GM21515 (cell line): ENCODE data around the gene TBC1D22B.
"Not testable (repeated sequence)": the region's sequence is repeated elsewhere in the genome, so short reads cannot be mapped to it uniquely, and the experiment has no call there.

Experiments
- ATAC-seq: cut with Tn5 transposase; IDR thresholded peaks from one replicate; pipeline ENCODE4 v1.9.1; 2021; ENCODE audit not compliant: unreplicated experiment

The TBC1D22B gene

DNA sequence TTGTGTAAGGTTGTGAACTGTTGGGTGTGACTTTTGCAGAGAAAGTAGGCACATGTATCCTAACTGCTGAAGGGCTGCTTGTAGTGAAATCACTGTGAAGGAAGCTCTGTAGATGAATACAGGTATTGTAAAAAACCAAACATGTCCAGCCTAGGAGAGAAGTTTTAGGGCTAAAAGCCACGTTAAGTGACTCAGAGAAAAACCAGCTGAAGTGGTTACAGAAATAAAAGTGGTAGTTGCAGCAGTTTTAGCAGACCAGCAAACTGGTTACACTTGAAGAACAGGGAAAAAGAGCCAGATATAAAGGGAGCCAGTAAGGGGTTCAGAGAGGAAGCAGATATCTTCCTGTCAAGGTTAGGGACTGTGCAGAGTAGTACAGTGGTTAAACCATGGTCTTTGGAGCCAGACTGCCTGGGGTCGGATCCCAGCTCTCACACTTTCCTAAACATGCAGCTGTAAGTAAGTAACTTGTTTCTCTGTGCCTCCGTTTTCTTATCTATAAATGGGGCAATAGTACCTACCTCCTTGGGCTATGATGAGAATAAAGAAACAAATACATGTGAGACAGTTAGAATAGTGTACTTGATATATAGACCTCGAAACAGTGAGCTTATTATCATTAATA lies 62.4 kb downstream of the TBC1D22B start:
- ATAC-seq = no peak

DNA sequence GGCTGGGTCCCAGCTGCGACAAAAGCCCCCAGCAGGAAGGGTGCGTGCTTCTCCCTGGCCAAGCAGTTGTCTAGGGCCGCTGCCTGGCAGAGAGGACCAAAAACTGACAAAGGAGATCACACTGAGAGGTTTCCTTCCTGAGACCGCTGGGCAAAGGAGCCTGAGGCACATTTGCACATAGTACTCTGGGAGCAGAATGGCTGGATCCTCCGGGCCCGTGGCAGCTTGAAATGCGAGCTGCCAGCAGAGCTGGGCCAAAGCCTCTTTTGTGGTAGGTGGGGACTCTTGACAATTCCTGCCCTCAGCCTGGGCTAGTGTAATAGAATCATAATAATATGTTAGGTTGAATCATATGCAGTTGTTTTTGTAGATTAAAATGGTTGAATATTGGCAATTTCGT lies 63.1 kb downstream of the TBC1D22B start:
- no peak for ATAC-seq

DNA sequence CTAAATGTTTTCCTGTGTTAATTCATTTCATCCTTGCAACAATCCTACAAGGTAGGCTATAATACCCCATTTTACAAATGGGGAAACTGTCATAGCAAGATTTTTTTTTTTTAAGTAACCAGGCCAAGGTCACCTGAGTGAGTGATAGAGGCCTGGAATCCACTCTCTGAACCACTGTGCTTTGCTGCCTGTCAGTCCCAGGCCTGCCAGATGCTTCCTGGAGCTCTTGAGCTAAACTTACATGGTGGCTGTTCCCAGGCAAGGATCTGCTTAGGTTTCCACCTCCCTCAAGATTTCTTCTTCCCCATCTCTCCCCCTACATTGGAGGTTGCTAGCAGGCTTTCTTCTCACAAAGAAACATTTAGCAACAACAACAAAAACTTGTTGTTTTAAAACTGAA lies 63.5 kb downstream of the TBC1D22B start:
- ATAC-seq = no peak

DNA sequence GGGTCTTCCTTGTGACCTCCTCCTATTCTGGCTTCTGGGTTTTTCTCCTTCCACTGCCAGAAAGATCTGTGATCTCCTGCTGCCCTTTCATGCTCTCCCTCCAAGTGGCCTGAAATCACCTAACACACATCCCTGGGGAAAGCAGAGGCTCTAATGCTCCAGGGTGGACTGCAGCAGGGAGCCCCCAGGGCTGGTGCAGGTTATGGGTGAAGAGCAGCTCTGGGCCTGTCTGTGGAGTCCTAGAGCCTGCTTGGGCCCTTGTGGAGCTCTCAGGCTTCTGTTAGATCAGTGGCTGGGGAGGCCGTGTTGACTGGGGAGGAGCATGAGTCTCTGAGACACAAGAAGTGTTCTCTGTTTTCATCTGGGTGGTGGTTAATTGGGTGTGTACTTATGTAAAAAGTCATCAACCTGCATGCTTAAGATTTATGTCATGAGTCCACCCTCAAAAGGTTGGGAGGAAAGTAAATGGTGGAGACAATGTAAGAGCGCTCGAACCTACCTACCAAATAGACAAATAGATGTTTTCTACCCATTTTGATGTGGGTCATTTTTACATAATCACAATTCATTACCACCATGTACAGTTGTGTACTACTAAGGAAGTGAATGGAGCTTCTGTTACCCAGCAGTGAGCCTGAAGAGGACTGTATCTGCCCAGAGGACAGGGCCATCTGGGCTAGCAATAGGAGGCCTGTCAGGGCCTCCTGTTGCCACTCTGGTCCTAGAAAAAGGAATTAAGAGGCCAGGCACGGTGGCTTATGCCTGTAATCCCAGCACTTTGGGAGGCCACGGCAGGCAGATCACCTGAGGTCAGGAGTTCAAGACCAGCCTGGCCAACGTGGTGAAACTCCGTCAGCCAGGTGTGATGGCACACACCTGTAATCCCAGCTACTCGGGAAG lies 64.2 kb downstream of the TBC1D22B start:
- no peak for ATAC-seq

DNA sequence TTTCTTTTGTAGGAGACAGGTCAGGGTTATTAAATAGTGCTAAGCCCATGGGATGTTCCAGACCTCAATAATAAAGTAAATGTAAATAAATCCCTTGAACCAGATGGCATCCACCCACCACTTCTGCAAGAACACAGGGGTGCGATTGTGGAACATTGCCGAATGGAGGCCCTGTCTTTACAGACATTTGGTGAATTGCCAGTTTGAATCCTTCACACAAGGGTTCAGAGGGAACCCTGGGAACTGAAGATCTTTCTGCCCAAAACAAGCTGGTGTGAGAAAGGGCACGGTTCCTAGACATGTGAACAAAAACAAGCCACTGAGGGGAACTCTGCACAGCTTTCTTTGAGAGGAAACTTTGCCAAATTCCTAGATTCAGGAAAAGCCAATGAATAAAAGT lies 66.0 kb downstream of the TBC1D22B start:
- ATAC-seq = no peak

DNA sequence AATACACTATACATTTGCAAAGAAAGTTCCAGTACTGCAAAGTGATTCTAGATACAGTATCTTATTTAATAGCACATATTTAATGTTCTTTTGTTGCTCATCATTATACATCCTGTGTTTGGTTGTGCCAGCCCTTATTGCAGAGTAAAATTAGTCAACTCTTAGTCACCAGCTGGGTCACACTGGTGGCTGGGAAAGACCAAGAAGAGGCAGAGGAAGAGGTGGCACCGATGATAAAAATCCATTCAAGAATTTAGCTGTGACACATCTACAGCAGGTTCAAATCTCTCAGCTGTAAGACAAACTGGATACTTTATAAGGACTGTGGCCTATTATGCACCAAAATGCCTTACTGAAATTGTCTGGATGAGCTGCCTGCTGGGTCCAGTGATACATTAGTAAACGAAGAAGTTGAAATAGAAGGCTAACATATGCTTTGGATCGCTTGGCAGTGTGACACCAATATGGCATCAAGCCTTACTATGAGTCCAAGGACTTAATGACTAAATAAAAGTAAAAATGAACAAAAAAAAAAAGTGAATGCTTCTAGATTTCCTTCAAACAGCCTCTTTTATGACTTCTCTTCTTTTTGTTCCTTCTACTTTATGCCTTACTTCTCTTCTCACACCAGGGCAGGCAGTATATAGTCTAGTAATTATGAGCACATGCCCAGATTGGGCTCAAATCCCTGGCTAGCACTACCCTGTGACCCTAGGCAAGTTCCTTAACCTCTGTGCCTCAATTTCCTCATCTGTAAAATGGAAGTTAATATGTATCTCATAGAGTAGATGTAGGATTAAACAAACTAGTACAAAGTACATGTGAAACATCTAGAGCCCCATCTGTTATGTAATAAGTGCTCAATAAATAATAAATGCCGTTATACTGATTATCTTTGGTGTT lies 66.8 kb downstream of the TBC1D22B start:
- ATAC-seq = no peak

DNA sequence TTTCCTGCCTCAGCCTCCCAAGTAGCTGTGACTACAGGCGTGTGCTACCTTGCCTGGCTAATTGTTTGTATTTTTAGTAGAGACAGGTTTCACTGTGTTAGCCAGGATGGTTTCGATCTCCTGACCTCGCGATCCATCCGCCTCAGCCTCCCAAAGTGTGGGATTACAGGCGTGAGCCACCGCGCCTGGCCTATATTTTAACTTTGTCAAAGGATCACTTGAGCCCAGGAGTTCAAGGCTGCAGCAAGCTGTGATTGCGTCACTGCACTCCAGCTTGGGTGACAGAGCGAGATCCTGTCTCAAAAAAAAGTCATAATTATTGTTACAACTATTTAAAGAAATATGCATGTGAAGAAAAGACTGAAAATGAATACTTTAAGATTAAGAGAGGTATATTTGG lies 72.8 kb downstream of the TBC1D22B start:
- ATAC-seq = not testable (repeated sequence)

DNA sequence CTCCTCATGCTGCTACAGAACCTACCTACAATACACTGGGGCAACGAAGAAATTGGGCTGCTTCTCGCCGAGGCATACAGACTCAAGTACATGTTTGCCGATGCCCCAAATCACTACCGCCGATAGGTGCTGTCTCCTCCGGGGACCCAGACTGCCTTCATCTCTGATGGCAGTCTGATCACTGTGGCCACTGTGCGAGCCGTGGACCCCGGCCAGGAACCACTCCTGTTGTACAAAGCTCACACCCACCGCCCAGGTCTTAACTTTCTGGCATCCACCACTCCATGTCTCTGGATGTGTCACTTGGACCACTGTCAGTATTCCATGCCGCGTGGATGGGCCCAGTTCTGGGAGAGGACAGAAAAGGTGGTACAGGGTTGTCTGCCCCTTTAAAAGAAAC lies 73.5 kb downstream of the TBC1D22B start:
- no peak for ATAC-seq

DNA sequence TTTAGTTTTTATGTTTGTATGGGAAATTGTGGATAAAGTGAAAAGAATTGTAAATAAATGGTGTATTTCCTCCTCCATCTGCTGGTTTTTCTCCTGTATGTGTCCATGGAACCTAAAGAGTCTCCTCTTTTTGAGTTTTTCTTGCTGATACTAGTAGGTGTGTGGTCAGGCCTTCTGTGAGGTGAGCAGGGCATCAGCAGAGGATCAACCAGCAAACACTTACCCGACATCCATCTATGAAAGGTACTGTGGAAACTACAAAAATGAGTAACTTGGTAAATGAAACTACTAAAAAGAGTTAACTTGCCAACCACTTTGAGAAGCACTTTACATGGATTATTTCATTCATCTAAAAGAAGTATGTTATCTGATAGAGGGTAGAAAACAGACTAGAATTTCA lies 75.3 kb downstream of the TBC1D22B start:
- ATAC-seq = no peak

DNA sequence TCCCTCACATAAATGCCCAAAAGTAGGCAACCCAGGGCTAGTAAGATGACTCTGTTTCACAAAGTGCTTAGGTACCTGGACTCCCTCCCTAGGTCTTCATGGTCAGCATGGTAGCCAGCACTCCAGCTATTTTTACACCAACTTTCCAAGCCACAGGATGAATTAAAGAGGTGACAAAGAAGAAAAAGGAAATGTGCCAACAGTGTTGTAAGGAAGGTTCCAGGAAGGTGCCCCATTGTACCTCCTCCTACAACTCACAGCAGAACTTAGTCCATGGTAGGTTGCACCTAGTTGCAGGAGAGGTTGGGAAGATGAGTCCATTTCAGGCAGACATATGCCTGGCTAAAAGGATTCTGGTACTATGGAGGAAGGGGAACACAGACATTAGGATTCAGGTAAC lies 76.5 kb downstream of the TBC1D22B start:
- ATAC-seq = no peak

DNA sequence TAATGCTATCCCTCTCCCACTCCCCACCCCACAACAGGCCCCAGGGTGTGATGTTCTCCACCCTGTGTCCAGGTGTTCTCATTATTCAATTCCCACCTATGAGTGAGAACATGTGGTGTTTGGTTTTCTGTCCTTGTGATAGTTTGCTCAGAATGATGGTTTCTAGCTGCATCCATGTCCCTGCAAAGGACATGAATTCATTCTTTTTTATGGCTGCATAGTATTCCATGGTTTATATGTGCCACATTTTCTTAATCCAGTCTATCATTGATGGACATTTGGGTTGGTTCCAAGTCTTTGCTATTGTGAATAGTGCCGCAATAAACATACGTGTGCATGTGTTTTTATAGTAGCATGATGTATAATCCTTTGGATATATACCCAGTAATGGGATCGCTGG lies 80.7 kb downstream of the TBC1D22B start:
- ATAC-seq = not testable (repeated sequence)

DNA sequence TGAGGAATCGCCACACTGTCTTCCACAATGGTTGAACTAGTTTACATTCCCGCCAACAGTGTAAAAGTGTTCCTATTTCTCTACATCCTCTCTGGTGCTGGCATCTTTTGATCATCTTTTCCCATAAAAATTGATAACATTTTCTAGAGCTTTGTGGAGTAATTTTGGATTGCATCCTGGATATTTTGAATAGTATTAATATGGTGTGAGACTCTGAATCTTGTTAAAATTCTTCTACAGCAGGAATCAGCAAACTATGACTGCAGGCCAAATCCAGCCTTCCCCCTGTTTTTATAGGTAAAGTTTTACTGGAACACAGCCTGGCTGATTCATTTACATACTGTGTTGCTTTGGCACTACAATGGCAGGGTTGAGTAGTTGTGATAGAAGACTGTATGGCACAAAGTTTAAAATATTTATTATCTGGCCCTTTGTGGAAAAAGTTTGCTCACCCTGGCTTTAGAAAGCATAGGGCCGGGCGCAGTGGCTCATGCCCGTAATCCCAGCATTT lies 81.2 kb downstream of the TBC1D22B start:
- no peak for ATAC-seq

DNA sequence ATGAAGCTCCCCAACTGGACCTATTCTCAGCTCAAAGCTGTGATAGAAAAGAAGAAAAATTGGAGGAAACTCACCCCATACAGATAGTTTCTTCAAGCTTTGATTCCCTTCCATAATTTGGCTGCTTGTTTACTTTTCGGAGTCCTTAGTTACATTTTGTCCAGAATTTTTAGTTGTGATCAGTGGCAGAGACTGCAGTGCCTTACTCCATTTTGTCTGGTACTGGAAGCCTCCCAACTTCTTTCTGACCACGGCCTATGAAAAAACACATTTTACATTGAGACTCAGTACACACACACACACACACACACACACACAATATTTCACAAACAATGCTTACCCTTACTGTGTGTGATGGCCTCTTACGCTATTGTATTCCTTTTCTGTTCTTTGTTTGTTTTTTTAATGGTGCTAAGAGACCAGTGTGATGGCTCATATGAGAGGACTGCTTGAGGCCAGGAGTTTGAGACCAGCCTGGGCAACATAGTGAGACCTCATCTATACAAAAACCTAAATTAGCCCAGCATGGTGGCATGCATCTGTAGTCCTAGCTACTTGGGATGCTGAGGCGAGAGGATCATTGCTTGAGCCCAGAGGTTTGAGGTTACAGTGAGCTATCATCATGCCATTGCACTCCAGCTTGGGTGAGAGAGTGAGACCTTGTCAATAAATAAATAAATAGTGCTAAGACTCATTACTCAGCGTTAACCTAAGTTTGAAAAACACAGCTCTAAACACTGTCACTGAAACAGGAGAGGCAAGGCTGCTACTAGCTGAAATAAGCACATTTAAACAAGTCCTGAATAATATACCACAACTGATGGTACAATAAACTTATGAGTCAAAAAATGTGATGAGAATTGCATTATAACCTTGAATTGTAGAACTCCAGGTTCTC lies 82.4 kb downstream of the TBC1D22B start:
- no peak for ATAC-seq

DNA sequence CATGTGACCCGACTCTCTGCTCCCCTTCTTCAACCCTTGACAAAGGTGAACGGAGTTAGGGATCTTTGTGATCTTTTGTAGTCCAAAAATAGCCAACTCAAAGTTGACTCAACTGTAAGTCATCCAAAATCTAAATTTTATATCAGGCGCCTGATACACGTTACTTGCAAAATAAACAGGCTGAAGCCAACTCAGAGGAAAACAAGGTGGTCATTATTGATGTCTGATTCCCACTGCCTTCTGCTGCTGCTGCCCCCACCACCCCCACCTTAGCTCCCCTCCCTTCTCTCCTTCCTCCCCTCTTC lies 83.0 kb downstream of the TBC1D22B start:
- no peak for ATAC-seq

DNA sequence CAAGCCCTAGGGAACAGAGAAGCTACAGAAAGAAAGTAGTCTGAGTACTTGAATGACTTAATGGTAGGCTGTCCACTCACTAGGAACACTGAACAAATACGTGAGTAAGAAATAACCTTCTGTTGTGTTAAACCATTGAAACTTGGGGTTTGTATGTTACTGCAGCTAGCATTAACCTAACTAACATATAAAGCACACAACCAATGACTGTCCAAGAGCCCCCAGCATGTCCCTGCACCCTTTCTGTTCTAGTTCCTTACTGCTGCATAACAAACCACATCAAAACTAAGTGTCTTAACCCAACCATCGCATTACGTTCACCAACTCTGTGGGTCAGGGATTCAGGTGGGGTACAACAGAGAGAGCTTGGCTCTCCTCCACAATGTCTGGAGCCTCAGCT lies 85.7 kb downstream of the TBC1D22B start:
- no peak for ATAC-seq

DNA sequence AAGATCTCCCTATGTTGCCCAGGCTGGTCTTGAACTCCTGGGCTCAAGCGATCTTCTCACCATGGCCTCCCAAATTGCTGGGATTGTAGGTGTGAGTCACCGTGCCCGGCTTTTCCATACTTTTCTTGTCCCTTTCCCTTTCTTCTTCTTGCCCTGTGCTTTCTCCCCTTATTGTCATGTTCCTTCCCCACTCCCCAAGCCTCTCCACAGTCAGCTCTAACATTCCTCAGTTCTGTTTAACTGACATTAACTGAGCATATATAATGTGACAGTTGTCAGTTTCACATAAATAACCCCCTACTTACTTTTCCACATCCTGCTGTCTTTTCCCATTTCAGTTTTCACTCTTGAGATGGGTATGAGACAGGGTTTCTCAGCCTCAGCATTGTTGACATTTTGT lies 86.7 kb downstream of the TBC1D22B start:
- ATAC-seq = no peak

DNA sequence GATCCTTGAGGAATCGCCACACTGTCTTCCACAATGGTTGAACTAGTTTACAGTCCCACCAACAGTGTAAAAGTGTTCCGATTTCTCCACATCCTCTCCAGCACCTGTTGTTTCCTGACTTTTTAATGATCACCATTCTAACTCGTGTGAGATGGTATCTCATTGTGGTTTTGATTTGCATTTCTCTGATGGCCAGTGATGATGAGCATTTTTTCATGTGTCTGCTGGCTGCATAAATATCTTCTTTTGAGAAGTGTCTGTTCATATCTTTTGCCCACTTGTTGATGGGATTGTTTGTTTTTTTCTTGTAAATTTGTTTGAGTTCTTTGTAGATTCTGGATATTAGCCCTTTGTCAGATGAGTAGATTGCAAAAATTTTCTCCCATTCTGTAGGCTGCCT lies 88.2 kb downstream of the TBC1D22B start:
- not testable (repeated sequence) for ATAC-seq

DNA sequence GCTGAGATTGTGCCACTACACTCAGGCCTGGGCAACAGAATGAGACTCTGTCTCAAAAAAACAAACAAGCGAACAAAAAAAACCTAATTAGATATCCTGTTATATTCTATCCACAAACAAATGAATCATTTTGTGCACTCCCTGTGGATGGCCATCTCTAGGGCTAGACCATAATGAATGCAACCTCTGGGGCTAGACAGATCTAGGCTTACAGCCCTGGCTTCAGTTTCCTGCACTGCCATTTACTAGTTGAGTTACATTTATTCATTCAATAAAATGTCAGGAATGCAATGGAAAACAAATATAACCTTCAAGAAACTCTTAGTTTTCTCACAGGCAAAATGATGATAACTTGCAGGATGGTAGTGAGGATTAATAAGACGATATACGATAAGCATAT lies 89.6 kb downstream of the TBC1D22B start:
- ATAC-seq = no peak

DNA sequence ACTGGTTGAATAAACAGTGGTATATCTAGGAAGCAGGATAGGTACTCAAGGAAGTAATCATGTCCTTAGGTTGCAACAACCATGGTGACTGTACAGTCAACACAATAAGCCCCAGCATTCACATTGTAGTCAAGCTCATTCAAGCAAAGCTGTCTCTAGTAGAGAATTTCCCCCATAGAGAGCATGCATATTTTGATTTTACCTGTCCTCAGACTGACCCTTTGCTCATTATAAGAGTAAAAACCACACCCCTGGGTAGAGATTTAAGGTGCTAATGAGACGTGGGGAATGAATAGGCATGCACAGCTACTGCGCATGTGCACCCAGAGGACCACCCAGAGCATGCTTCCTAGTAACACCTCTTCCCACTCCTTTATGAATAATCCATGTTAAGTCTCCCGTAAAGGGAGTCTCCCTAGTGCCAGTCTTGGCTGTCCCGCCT lies 90.1 kb downstream of the TBC1D22B start:
- no peak for ATAC-seq

DNA sequence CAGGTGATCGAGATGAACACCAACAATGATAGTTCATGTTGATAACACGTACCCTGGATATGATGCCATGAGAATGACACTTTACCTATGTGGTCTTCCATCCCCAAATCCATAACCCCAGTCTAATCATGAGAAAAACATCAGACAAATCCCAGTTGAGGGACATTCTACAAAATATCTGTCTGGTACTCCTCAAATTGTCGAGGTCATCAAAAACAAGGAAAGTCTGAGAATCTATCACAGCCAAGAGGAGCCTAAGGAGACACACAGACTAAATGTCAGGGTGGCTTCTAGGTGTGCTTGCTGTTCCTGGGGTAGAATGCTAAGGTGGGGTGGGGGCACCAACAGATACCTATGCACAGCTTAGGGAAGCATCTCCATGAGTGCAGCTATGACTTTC lies 93.5 kb downstream of the TBC1D22B start:
- ATAC-seq = no peak
